SU-DHL-6 (cell line): ENCODE data around the gene REEP5.
A peak's percentile ranks its signal among the peaks of the same experiment; 100 is the strongest.

Experiments
- H2AFZ ChIP-seq: fragments of 200-600 bp; sonication (generic); 2 replicates; pipeline ENCODE4 v1.6.1; 2014; ENCODE audit warnings: low read depth, mild to moderate bottlenecking, moderate library complexity, mixed read lengths, antibody characterized with exemption, low read length; ENCODE audit not compliant: severe bottlenecking
- H3F3A ChIP-seq: fragments of 200-600 bp; shearing (Covaris generic); 2 replicates; pipeline ENCODE4 v1.6.0; 2016; ENCODE audit warnings: antibody characterized with exemption, mild to moderate bottlenecking; ENCODE audit not compliant: insufficient read depth
- H3K27ac ChIP-seq: fragments of 200-600 bp; sonication (generic); 2 replicates; pipeline ENCODE4 v1.5.1; 2016; ENCODE audit warnings: low read depth, mild to moderate bottlenecking, low read length, moderate library complexity, mixed read lengths
- H3K27me3 ChIP-seq: fragments of 200-600 bp; sonication (generic), shearing (Covaris generic); 2 replicates; pipeline ENCODE4 v1.6.0; 2014; ENCODE audit warnings: mild to moderate bottlenecking, low read length
- H3K36me3 ChIP-seq: fragments of 200-600 bp; sonication (generic); 2 replicates; pipeline ENCODE4 v1.6.1; 2014; ENCODE audit warnings: mild to moderate bottlenecking, low read length, mixed read lengths
- H3K4me2 ChIP-seq: fragments of 300-600, 200-600 bp; shearing (Covaris generic), sonication (generic); 2 replicates; pipeline ENCODE4 v1.6.0; 2014; ENCODE audit warnings: low read length, low read depth, mild to moderate bottlenecking; ENCODE audit not compliant: poor library complexity, severe bottlenecking
- H3K4me3 ChIP-seq: fragments of 200-600 bp; sonication (generic); 2 replicates; pipeline ENCODE4 v1.5.1; 2014; ENCODE audit warnings: antibody characterized with exemption, low read length, mild to moderate bottlenecking, mixed read lengths; ENCODE audit not compliant: insufficient read depth, poor library complexity, severe bottlenecking
- H3K79me2 ChIP-seq: fragments of 200-600 bp; sonication (generic); 2 replicates; pipeline ENCODE4 v1.6.1; 2014; ENCODE audit warnings: mild to moderate bottlenecking, low read length, moderate library complexity; ENCODE audit not compliant: insufficient read depth
- H3K9ac ChIP-seq: fragments of 200-600 bp; sonication (generic); 2 replicates; pipeline ENCODE4 v1.7.0; 2014; ENCODE audit warnings: mild to moderate bottlenecking, low read length
- H3K9me2 ChIP-seq: fragments of 200-600 bp; sonication (generic); replicated peaks from 2 replicates; pipeline ENCODE4 v1.6.1; 2014; ENCODE audit warnings: low read length; ENCODE audit not compliant: insufficient read depth
- H3K9me3 ChIP-seq: fragments of 200-600 bp; sonication (generic); 2 replicates; pipeline ENCODE4 v1.6.1; 2014; ENCODE audit warnings: low read length, mixed read lengths; ENCODE audit not compliant: insufficient read depth
- H4K20me1 ChIP-seq: fragments of 200-600 bp; sonication (generic); 2 replicates; pipeline ENCODE4 v1.6.1; 2014; ENCODE audit warnings: low read depth, mild to moderate bottlenecking, antibody characterized with exemption, low read length, moderate library complexity, mixed read lengths
- EZH2phosphoT487 ChIP-seq: fragments of 200-600 bp; sonication (generic), shearing (Covaris generic); conservative IDR thresholded peaks from 2 replicates; pipeline ENCODE4 v1.6.1; 2018; ENCODE audit warnings: mild to moderate bottlenecking, antibody characterized with exemption, low read length, moderate library complexity, mixed read lengths
- TF ChIP-seq, protein P1 (sequence below): fragments of 200-600 bp; sonication (generic); IDR thresholded peaks from one replicate; pipeline ENCODE4 v1.5.1; 2017; ENCODE audit warnings: antibody characterized with exemption, mild to moderate bottlenecking, low read length, moderate library complexity; ENCODE audit not compliant: insufficient read depth, poor library complexity, severe bottlenecking

The REEP5 gene

DNA sequence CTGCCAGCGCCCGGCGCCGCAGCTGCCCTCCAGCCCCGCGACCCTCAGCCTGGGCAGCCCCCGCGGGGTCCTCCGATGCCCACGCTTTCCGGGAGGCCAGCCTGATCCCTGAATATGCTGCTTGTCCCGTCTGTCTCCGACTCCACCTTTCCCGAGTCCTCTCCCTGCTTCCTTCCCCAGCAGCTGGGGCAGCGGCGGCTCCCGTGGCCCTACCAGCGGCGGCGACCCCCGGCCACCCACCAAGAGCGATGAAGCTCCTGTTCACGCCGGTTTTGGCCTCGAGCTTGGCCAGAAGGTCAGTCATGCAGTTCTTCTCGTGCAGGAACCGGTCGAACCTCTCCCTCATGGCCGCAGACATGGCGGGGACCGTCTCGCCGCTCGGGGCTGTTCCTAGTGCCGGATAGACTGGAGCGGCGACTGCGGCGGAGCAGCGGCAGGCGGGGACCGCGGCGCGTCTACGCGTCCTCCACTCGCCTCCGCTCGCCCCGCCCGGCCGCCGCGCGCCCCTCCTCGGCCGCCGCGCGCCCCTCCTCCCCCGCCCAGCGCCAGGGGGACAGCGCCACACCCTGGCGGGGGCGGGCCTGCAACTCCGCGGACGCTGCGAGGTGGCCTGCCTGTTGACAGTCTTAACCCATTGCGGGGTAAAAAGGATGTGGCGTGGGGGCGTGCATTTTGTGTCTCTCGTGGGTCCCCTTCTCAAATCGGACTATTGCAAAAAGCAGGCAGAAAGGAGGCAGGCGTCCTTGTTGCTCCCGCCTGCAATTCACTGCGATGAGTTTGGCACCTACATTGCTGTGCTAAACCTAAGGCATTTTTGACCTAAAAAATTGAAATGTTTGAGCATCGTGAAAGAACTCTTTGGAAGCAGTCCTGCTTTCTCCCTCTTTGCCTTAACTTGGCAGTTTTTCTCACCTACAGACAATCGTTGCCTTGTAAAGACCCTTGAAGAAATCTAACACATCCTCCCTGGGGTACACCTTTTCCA, at the start of gene REEP5:
TSS of gene REEP5 (minus strand) at position 395 of the 985 bp plus-strand sequence. CDS start at position 358, 37 bp downstream.
- Histone ChIP-seq H3K9ac (peak within 1 kb of the TSS; percentile 89), H3K9me3 (no peaks in the 10 kb centered on the region), H2AFZ (peak within 1 kb of the TSS; percentile 75), H3K79me2 (peaks cover 41% of the 10 kb centered on the region), H3K4me3 (peak within 1 kb of the TSS; percentile 85), H3F3A (peaks cover 47% of the 10 kb centered on the region), H3K27me3 (no peaks in the 10 kb centered on the region), H3K9me2 (no peaks in the 10 kb centered on the region), H4K20me1 (no peaks in the 10 kb centered on the region), H3K27ac (peak within 1 kb of the TSS; percentile 93), H3K36me3 (peaks cover 8% of the 10 kb centered on the region), H3K4me2 (peak within 1 kb of the TSS; percentile 73)
- no peak for TF ChIP-seq EZH2phosphoT487
- TF ChIP-seq, protein P1, sequence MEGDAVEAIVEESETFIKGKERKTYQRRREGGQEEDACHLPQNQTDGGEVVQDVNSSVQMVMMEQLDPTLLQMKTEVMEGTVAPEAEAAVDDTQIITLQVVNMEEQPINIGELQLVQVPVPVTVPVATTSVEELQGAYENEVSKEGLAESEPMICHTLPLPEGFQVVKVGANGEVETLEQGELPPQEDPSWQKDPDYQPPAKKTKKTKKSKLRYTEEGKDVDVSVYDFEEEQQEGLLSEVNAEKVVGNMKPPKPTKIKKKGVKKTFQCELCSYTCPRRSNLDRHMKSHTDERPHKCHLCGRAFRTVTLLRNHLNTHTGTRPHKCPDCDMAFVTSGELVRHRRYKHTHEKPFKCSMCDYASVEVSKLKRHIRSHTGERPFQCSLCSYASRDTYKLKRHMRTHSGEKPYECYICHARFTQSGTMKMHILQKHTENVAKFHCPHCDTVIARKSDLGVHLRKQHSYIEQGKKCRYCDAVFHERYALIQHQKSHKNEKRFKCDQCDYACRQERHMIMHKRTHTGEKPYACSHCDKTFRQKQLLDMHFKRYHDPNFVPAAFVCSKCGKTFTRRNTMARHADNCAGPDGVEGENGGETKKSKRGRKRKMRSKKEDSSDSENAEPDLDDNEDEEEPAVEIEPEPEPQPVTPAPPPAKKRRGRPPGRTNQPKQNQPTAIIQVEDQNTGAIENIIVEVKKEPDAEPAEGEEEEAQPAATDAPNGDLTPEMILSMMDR = peak; percentile 80

DNA sequence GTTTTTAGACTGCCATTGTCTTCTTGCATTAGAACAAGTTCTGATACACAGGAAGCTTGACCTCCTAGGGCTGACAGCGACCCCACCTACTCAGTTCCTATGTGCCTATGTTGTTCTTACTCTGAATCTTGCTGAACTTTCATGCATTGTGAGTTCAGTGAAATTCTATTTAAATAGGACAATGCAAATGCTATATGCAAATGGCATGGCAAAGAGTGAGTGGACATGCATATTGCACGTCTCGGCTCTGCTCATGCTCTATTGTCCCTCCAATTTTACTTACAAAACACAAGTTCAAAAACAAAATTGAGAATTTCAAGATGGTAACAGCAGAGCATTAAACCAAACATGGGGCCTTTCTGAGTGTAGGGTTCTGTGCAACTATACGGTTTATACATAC, 49.2 kb upstream of the REEP5 start:
- Histone ChIP-seq H3K27me3 (no peaks in the 10 kb centered on the region), H3K9me2 (no peaks in the 10 kb centered on the region), H3K36me3 (no peaks in the 10 kb centered on the region), H4K20me1 (no peaks in the 10 kb centered on the region), H3K27ac (no peak overlapping the region), H3K79me2 (no peaks in the 10 kb centered on the region), H3F3A (no peaks in the 10 kb centered on the region), H3K4me3 (no peak overlapping the region), H3K9ac (no peak overlapping the region), H2AFZ (no peak overlapping the region), H3K4me2 (no peak overlapping the region), H3K9me3 (no peaks in the 10 kb centered on the region)
- no peak for TF ChIP-seq EZH2phosphoT487
- TF ChIP-seq, protein P1 = no peak

DNA sequence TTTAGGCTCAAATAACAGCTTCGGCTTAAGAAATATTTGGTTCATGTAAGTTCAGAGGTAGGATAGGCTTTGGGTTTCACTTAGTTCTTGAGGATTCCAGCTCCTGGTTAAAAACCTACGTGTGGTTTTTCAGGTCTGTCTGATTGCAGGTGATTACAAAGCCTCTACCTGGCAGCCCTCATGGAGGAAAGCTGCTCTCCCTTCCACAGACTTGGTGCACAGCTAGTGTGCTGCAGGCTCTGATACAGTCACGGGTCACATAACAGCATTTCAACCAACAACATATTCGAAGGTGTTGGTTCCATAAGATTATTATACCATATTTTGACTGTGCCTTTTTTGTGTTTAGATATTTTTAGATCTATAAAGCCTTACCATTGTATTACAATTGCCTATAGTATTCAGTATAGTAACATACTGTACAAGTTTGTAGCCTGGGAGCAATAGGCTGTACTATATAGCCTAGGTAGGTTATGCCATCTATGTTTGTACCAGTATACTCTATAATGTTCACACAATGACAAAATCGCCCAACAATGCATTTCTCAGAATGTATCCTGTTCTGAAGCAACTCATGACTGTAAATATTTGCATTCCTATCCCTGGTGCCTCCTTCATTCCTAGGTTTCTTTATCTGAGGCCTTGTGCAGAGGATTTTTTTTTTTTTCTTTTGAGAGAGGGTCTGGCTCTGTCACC, 46.5 kb upstream of the REEP5 start:
- Histone ChIP-seq H3K9me2 (no peaks in the 10 kb centered on the region), H2AFZ (no peak overlapping the region), H3K9me3 (no peaks in the 10 kb centered on the region), H4K20me1 (no peaks in the 10 kb centered on the region), H3K4me3 (no peak overlapping the region), H3F3A (no peaks in the 10 kb centered on the region), H3K4me2 (no peak overlapping the region), H3K27ac (no peak overlapping the region), H3K27me3 (no peaks in the 10 kb centered on the region), H3K79me2 (no peaks in the 10 kb centered on the region), H3K36me3 (no peaks in the 10 kb centered on the region), H3K9ac (no peak overlapping the region)
- TF ChIP-seq, protein P1 = no peak
- TF ChIP-seq EZH2phosphoT487 = no peak
